ENCODE results near the gene PPP1R10.
A peak's percentile ranks its signal among the peaks of the same experiment; 100 is the strongest.

DNA sequence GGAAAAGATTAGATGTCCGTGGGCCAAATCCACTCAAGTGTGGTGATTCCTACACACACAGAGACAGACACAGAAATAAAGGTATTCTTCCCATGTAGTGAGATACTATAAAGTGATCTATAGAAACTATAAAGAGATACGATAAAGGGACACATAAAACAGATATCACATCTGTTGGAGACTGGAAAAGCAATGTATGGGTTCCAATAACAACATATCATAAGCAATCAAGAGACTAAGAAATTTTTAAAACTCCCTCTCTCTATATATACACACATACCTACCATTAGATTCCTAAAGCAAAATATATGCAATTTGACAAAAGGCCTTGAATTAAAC lies 5.2 kb downstream of the PPP1R10 start:
- TF ChIP-seq, protein P1, sequence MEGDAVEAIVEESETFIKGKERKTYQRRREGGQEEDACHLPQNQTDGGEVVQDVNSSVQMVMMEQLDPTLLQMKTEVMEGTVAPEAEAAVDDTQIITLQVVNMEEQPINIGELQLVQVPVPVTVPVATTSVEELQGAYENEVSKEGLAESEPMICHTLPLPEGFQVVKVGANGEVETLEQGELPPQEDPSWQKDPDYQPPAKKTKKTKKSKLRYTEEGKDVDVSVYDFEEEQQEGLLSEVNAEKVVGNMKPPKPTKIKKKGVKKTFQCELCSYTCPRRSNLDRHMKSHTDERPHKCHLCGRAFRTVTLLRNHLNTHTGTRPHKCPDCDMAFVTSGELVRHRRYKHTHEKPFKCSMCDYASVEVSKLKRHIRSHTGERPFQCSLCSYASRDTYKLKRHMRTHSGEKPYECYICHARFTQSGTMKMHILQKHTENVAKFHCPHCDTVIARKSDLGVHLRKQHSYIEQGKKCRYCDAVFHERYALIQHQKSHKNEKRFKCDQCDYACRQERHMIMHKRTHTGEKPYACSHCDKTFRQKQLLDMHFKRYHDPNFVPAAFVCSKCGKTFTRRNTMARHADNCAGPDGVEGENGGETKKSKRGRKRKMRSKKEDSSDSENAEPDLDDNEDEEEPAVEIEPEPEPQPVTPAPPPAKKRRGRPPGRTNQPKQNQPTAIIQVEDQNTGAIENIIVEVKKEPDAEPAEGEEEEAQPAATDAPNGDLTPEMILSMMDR (IDR thresholded peaks at IDR 0.05; ENCODE audit: low read depth, low read length): no peak
- TF ChIP-seq, protein P2, sequence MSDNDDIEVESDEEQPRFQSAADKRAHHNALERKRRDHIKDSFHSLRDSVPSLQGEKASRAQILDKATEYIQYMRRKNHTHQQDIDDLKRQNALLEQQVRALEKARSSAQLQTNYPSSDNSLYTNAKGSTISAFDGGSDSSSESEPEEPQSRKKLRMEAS (IDR thresholded peaks at IDR 0.05; ENCODE audit: low read depth, low read length): no peak
- peak; percentile 14 for TF ChIP-seq POLR2A (IDR thresholded peaks at IDR 0.05; ENCODE audit: extremely low read depth, insufficient read length)
